GM12878 (cell line): ENCODE results near the gene PIR.

Source experiments
- BHLHE40 ChIP-seq, 2 experiments: fragments of 450-650 bp in 1 of 2; IDR thresholded peaks; 2 replicates each; pipeline ENCODE4 v1.6.1; 2011 to 2017; ENCODE audit warnings: low read depth in 2 of 2, borderline replicate concordance in 1 of 2, improper control_type of control experiment in 1 of 2, low read length in 1 of 2, mild to moderate bottlenecking in 1 of 2
- FOXM1 ChIP-seq: IDR thresholded peaks from 2 replicates; pipeline ENCODE4 v1.6.1; 2012; ENCODE audit warnings: low read depth, mild to moderate bottlenecking, inconsistent platforms, low read length, moderate library complexity
- RAD21 ChIP-seq: IDR thresholded peaks from 2 replicates; pipeline ENCODE4 v1.6.1; 2011; ENCODE audit warnings: mild to moderate bottlenecking, low read depth, low read length, moderate library complexity; ENCODE audit not compliant: insufficient read depth
- RCOR1 ChIP-seq: conservative IDR thresholded peaks from 2 replicates; pipeline ENCODE4 v1.6.1; 2012; ENCODE audit warnings: low read depth, low read length, improper control_type of control experiment
- SMAD1 ChIP-seq: fragments of 450-650 bp; IDR thresholded peaks from 2 replicates; pipeline ENCODE4 v1.6.1; 2018; ENCODE audit warnings: mild to moderate bottlenecking, low read depth; ENCODE audit not compliant: partially characterized antibody
- YBX1 ChIP-seq: fragments of 450-650 bp; IDR thresholded peaks from 2 replicates; pipeline ENCODE4 v1.6.1; 2016; ENCODE audit warnings: antibody characterized with exemption
- ZNF24 ChIP-seq: fragments of 450-650 bp; IDR thresholded peaks from 2 replicates; pipeline ENCODE4 v1.6.1; 2017; ENCODE audit warnings: antibody characterized with exemption, mild to moderate bottlenecking
- TF ChIP-seq, protein P1 (sequence below), 3 experiments: IDR thresholded peaks in 2 of 3; conservative IDR thresholded peaks in 1 of 3; 2 replicates each; pipeline ENCODE4 v1.5.1; 2011; ENCODE audit warnings: low read depth in 3 of 3, low read length in 3 of 3, mild to moderate bottlenecking in 3 of 3, control low read depth in 2 of 3, moderate library complexity in 2 of 3, inconsistent platforms in 1 of 3, mixed read lengths in 1 of 3; ENCODE audit not compliant: control insufficient read depth in 2 of 3, insufficient read depth in 1 of 3; ENCODE audit errors: extremely low read depth in 1 of 3
- TF ChIP-seq, protein P2 (sequence below): IDR thresholded peaks from 2 replicates; pipeline ENCODE4 v1.6.1; 2011; ENCODE audit warnings: low read depth, low read length, improper control_type of control experiment, borderline replicate concordance

DNA sequence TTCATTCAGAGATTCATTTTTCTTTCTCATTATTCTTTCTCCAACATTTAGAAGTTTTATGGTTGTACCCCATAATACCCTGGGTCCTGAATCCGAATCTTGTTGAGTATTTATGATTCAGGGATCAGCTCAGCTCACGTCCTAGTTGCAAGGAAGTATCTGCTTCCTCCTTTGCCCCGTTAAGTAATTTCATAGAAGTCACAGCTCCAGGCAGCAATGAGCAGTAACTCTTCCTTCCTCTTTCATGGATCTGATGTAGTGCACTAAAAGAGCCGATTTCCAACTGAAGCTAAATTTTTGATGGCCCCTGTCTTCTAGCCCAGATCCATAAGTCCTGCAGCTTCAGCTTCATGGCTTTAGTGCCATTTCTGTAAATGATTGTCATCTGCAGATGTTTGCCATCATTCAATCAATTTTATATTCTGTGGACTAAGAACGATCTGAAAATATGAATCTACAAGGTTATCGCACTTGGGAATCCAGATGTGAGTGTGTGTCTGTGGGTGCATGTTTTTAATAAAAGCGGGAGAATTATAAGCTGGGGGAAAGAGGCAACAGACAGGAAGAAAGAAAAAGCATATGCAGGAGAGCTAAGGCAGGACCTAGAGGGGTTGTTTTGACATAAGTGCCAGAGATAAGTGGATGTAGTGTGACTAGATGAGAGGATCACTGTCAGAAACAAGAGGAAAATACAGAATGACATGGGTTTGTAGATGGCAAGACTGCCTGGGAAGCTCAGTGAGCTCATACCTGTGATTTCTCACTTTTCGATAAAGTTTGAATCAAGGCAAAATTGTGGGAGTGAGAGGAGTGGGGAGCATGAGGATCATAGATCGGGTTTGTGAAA lies 126.4 kb downstream of the PIR start:
- TF ChIP-seq, protein P1, sequence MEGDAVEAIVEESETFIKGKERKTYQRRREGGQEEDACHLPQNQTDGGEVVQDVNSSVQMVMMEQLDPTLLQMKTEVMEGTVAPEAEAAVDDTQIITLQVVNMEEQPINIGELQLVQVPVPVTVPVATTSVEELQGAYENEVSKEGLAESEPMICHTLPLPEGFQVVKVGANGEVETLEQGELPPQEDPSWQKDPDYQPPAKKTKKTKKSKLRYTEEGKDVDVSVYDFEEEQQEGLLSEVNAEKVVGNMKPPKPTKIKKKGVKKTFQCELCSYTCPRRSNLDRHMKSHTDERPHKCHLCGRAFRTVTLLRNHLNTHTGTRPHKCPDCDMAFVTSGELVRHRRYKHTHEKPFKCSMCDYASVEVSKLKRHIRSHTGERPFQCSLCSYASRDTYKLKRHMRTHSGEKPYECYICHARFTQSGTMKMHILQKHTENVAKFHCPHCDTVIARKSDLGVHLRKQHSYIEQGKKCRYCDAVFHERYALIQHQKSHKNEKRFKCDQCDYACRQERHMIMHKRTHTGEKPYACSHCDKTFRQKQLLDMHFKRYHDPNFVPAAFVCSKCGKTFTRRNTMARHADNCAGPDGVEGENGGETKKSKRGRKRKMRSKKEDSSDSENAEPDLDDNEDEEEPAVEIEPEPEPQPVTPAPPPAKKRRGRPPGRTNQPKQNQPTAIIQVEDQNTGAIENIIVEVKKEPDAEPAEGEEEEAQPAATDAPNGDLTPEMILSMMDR (IDR thresholded peaks at IDR 0.05 in 2 of 3, conservative IDR thresholded peaks at IDR 0.05 in 1 of 3; ENCODE audit: control insufficient read depth in 2 of 3, extremely low read depth in 1 of 3, insufficient read depth in 1 of 3, low read depth in 3 of 3, low read length in 3 of 3) = no peak
- no peak for TF ChIP-seq RCOR1
- no peak for TF ChIP-seq FOXM1
- TF ChIP-seq RAD21 = no peak
- TF ChIP-seq, protein P2, sequence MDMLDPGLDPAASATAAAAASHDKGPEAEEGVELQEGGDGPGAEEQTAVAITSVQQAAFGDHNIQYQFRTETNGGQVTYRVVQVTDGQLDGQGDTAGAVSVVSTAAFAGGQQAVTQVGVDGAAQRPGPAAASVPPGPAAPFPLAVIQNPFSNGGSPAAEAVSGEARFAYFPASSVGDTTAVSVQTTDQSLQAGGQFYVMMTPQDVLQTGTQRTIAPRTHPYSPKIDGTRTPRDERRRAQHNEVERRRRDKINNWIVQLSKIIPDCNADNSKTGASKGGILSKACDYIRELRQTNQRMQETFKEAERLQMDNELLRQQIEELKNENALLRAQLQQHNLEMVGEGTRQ = no peak
- TF ChIP-seq ZNF24 = no peak
- no peak for TF ChIP-seq BHLHE40 (IDR thresholded peaks at IDR 0.05; ENCODE audit: borderline replicate concordance in 1 of 2, low read depth in 2 of 2, low read length in 1 of 2)
- TF ChIP-seq SMAD1 = no peak
- no peak for TF ChIP-seq YBX1
